HG02938 (cell line): ENCODE measurements around the gene MEA1.
"Not testable (repeated sequence)": the region's sequence is repeated elsewhere in the genome, so short reads cannot be mapped to it uniquely, and the experiment has no call there.

ENCODE experiments used
- ATAC-seq: cut with Tn5 transposase; IDR thresholded peaks from one replicate; pipeline ENCODE4 v1.9.1; 2021; ENCODE audit warnings: mild to moderate bottlenecking, moderate library complexity; ENCODE audit not compliant: unreplicated experiment

The MEA1 gene

DNA sequence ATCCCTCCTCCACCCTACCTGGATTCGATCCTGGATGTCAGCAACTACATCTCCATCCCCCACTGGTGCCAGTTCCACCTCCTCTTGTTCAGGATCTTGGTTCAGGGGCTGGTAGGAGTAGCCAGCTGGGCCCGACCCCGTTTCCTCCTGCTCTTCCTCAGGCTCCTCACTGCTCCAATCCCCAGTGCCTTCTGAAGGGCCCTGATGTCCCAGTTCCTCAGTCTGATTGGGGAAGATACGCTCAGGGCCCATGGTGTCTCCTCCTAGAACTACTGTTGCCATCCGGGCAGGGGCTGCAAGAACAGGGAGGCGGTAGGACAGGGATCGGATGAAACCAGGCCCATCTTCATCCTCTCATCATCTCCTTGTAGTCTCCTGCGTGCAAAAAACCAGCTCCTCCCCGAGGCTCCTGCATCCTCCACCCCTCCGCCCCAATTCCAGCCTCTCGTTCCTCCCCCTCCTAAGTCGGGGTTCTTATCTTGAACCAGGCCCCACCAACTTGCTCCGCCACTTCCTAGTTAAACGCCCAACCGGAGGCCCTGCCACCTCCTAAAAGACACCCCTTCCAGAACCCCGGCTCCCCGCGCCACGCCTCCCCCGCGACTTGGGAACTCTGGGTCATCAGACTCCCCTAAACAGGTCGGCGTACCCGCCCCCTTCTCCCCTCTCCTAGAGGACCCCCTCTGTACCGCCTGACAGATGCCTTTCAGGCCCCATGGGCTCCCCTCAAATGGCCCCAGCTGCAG lies 476 bp downstream of the MEA1 start:
- peak; percentile 1 for ATAC-seq

DNA sequence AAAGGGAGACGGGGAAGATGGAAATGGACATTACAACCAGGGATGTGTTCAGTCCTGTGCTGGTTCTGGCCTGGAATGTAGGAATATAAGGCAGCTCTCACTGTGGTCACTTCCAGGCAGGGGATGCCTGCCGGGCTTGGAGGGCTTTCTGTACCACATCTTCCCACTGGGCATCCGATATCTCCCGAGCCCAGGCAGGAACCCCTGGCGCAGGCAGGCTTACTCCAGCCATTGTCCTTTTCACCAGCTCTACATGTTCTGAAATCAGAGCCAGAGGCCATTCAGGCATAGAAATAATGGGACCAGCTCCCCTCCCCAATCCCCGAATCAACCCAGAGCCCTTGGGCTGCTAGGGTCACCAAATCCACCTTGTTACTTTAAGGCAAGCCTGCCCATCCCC lies 1.4 kb downstream of the MEA1 start:
- no peak for ATAC-seq

DNA sequence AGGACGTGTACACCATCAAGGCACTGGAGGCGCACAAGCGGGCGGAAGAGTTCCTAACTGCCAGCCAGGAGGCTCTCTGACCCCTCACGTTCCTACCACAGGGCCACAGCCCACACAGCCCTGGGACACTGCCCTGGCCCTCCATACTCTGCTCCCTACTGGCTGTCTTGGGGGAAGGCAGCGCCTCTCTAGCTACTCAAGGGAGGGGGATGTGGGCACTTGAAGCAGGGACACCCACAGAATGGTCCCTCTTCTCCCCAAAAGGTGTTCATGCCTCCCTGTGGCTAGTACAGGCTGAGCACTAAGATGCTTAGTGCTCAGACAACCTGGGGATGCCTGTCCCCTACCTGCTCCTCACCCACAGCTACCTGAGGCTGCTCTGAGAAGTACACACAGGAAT lies 2.5 kb downstream of the MEA1 start:
- ATAC-seq = no peak

DNA sequence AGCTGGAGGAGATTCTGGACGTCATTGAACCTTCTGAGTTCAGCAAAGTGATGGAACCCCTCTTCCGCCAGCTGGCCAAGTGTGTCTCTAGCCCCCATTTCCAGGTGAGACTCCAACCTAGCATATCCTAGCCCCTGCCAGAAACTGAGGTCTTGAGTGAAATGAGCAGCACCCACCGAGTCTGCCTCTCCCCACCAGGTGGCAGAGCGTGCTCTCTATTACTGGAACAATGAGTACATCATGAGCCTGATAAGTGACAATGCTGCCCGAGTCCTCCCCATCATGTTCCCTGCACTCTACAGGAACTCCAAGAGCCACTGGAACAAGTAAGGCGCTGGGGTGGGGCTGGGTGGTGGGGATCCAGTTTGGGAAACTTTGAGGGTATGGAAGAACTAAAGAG lies 4.6 kb downstream of the MEA1 start:
- no peak for ATAC-seq

DNA sequence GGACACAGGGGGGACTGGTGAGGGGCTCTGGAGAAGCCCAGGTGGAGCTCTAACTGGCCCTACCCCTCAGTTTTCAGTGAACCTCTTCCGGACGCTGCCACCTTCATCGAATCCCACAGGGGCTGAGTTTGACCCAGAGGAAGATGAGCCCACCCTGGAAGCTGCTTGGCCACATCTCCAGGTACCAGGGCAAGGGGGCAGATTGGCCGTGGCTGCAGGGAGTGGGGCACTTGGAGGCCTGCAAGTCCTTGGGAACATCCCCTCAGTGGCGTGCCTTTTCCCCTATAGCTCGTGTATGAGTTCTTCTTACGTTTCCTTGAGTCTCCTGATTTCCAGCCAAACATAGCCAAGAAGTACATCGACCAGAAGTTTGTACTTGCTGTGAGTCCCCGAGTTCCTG lies 6.6 kb downstream of the MEA1 start:
- no peak for ATAC-seq

- ATAC-seq = no peak
Measured at GRCh38 chr6:43006251-43006650, 7.5 kb downstream of the MEA1 start.

- no peak for ATAC-seq
Measured at GRCh38 chr6:43005844-43006243, 7.9 kb downstream of the MEA1 start.

GRCh38 chr6:43001843-43002242 lies 11.9 kb downstream of the MEA1 start:
- no peak for ATAC-seq

DNA sequence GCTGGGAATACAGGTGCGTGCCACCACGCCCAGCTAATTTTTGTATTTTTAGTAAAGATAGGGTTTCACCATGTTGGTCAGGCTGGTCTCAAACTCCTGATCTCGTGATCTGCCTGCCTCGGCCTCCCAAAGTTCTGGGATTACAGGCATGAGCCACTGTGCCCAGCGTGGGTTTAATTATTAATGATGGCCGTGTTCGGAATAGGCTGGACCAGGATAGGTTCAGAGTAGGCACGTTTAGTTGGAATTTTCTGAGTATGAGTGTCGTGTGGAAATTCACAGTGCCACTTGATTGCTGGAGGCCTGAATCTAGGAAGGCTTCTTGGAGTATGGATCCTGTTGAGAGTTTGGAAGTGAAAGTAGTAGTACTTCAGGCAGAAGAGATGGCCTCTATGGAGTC lies 15.5 kb downstream of the MEA1 start:
- not testable (repeated sequence) for ATAC-seq

DNA sequence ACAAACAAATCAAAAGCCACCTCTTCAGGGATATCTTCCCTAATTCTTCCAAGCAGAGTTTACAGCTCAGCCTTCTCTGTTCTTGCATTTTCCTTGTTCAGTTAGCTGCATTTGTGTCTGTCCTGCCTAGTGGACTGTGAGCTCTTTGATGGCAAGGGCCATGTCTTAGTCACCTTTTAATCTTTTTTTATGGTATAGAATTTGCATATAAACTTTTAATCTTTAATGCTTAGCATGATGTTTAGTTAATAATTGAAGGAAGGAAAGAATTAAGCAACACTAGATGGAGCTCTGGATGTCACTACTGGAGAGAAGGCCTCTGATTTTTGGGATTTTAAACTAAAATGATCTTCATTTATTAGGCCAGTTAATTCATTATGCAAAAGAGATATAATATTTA lies 17.2 kb downstream of the MEA1 start:
- ATAC-seq = no peak

- no peak for ATAC-seq
Measured at GRCh38 chr6:42993445-42993844, 20.3 kb downstream of the MEA1 start.

DNA sequence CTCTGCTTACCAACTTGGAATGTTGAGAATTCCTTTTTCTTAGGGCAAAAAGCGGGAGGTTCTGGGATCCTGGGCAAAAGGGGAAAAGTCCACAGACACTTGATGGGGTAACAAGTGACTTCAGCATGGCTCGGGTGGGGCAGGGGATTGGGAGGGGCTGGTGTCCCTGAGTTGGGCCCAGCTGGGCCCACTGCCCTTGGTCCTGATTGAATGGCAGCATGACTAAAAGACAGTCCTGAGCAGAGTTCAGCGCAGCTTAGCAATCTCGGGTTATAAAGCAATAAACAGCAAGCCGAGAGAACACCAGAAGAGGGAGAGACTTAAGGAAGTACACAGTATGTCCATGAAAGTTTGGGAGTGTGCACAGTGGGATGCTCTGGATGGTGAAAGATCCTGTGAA lies 23.8 kb downstream of the MEA1 start:
- no peak for ATAC-seq

DNA sequence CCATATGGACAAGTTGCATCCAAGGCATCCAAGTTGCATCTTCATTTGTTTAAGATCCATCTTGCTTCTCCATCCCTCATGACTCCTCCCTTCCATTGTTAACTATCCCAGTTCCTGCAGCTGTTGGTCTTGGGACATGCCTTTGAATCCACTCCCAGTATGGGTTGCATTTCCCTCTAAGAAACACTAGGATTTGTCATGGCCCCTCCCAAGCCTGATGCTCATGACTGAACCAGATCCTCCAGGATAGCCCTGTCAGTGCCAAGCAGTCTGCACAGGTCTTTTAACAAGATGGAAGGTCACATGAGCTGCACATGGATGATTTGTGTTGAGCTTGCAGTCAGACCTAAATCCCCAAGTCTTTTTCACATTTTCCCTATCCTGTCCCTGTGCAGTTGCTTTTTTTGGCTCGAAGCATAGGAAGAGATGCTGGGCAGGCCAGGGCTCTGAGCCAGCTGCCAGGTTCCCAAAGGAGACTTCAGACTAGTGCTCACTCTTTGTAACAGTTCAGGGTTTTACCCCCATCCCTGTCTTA lies 25.2 kb downstream of the MEA1 start:
- no peak for ATAC-seq

GRCh38 chr6:42987533-42988451 lies 26.0 kb downstream of the MEA1 start:
- ATAC-seq = no peak

GRCh38 chr6:42984924-42985475 lies 28.7 kb downstream of the MEA1 start:
- ATAC-seq = no peak

DNA sequence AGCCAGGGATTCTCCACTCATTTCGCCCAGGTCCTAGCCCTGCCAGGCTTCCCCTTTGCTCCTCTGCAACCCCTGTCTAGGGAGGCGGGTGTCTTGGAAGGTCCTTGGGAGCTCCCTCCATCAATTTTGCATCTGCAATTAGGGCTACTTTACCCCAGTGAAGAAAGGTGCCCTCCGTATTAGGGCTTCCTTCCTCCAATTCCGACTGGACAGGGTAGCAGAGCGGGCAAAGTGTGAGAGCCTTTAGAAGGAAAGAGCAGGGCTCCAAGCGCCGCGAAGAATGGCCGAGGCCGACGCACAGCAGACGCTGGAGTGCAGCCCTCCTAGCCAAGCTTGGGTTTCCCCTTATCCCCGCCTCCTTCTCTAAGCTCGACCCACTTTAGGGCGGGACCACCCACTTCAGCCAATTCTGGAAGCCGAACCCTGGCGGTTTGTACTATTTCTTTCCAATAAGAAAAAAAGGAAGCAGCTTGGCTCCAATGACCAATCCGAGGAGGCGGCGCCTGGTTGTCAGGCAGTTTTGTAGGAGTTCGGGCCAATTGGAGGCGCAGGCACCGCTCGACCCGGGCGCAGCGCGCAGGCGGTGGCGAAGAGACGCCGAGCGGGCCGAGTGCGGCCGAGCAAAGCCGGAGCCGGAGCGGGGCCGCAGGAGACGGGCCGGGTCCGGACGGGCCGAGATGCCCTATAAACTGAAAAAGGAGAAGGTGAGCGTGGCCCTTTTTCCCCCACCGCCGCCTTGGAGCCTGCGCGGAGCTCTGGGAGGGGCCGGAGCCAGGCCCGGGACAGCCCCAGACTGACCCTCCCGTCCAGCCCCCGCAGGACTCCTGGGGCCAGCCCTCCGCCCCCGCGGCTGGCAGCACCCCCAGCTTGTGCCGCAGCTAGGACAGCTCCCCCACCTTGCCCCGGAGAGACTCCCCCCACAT lies 29.5 kb downstream of the MEA1 start, which contains the start of gene PPP2R5D:
Gene PPP2R5D, plus strand, starts transcription at position 570 of the 923 bp plus-strand sequence. Its CDS starts 108 bp downstream, at position 678.
- ATAC-seq = peak; percentile 95

DNA sequence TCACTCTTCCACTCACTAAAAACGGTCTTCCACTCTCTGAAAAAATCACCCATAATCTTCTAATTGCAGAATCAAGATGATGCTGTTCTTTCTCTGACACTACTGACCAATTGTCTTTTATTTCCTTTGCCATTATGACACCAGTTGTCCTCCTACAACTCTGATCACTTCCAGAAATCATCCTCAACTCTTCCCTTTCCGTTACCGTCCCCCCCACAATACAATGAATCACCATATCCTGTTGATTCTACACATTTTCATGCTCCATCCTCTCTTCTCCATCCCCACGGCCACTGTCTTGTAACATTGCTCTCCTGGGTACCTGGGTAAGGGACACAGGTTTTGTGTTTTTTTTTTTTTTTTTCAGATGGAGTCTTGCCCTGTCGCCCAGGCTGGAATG lies 31.9 kb downstream of the MEA1 start:
- no peak for ATAC-seq

DNA sequence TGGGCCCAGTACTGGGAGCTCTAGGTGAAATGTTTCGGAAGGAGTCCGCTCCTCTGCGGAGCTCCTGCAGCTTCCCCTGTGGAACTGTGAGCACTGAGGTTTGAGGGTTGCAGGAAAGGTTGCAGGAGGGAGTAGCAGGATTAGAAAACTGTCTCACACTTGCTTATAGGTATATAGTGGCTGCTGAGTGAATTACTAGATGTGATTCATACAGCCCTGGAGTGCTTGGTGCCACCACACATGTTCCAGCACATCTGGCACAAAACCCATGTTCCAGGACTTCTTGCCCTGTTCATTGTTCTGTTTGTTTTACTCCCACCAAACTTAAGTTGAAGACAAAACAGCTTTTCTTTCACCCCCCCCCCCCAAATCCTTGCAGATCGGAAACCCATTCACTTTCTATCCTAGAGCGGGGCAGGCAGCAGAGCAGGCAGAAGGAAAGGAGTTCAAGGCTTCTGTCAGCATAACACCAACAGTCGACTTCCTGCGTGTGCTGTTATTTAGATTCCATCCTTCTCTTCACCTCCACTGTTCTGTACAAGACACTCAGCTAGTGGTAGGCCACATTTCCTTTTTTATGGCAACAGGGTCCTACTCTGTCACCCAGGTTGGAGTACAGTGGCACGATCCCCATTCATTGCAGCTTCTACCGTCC lies 34.1 kb downstream of the MEA1 start:
- no peak for ATAC-seq

- ATAC-seq = peak; percentile 86
Measured at GRCh38 chr6:42978839-42979522, 34.8 kb downstream of the MEA1 start, which contains the start of gene PEX6. PEX6 (minus strand) TSS chr6:42979181; CDS start chr6:42979150, 31 bp downstream.
